Testis (tissue), 2 donors: ENCODE measurements around the gene GLIS1.

ENCODE experiments used
- CTCF ChIP-seq, 3 experiments: fragments of 450-650 bp in 2 of 3; fragments of 200-600 bp in 1 of 3; sonication (generic) in 1 of 3; IDR thresholded peaks; one replicate each; pipeline ENCODE4 v1.5.1; 2016 to 2019; ENCODE audit warnings: antibody characterized with exemption in 3 of 3, mild to moderate bottlenecking in 2 of 3, moderate library complexity in 1 of 3
- POLR2A ChIP-seq: fragments of 450-650 bp; IDR thresholded peaks from one replicate; pipeline ENCODE4 v1.6.1; 2017; ENCODE audit warnings: antibody characterized with exemption, mild to moderate bottlenecking, moderate library complexity

DNA sequence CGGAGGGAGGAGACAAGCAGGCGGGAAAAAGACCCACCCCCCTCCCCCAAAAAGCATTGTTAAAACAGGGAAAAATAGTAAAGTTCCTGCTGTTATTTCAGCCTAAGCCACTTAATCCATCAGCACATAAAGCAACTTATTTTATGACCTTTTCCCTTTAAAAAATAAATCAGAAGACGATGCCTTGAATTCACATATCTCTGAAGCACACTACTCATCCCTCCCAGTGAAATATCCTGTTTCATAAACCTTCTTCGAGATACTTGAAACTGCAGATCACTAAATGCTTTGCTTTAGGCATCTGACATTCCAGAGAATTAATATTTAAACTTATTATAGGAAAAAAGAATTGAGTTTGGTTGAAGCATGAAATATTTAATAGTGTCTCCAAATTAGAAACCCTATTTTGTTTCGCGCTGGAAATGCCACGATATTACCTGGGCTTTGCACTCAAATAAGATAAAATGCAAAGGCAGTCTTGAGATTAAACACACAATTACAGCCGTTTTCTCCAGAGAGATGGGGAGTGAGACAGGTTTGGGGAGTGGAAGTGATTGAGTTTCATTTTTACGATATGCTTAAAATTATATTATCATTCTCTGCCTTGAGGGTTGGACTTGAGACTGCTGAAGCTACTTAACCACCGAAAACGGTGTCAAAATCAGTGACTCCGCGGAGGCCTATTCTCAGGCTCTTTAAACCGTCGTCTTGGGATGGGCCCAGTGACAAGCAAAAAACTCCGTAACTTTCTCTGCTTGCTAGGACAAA is 9.3 kb downstream of the GLIS1 start:
- TF ChIP-seq CTCF (IDR thresholded peaks at IDR 0.05) (no peak), POLR2A (no peak)
